ENCODE measurements around the gene NAV2.

NAV2 gene

GRCh38 chr11:20022363-20023081 lies 309.9 kb downstream of the NAV2 start:
- Histone ChIP-seq H3K27me3 (no peaks in the 10 kb centered on the region), H3K27ac (no peak overlapping the region), H3K4me3 (ENCODE audit: low read depth in 1 of 2, low read length in 1 of 2) (no peak overlapping the region), H3K9me3 (no peaks in the 10 kb centered on the region), H3K4me1 (ENCODE audit: control insufficient read depth in 1 of 2, insufficient read depth in 1 of 2, low read depth in 1 of 2, low read length in 1 of 2) (no peaks in the 10 kb centered on the region), H3K36me3 (no peaks in the 10 kb centered on the region)
- TF ChIP-seq, protein P1, sequence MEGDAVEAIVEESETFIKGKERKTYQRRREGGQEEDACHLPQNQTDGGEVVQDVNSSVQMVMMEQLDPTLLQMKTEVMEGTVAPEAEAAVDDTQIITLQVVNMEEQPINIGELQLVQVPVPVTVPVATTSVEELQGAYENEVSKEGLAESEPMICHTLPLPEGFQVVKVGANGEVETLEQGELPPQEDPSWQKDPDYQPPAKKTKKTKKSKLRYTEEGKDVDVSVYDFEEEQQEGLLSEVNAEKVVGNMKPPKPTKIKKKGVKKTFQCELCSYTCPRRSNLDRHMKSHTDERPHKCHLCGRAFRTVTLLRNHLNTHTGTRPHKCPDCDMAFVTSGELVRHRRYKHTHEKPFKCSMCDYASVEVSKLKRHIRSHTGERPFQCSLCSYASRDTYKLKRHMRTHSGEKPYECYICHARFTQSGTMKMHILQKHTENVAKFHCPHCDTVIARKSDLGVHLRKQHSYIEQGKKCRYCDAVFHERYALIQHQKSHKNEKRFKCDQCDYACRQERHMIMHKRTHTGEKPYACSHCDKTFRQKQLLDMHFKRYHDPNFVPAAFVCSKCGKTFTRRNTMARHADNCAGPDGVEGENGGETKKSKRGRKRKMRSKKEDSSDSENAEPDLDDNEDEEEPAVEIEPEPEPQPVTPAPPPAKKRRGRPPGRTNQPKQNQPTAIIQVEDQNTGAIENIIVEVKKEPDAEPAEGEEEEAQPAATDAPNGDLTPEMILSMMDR (IDR thresholded peaks at IDR 0.05): no peak

DNA sequence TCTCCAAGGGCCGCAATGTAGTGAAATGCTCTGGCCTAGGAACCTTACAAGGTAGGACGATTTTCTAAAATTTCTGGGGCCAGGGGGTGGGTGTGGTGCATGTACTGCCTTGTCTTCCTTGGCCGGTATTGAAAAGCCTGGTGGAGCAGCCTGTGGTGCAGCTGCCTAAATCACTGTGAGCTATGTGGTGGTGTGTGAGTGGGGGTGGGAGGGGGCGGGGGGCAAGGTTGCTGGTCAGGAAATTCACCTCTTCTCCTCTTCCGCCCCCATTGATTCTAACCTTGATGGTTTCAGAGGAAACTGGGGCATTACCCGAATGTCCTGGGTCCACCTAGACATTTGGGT lies 310.4 kb downstream of the NAV2 start:
- Histone ChIP-seq H3K4me3 (ENCODE audit: low read depth in 1 of 2, low read length in 1 of 2) (no peak overlapping the region), H3K36me3 (no peaks in the 10 kb centered on the region), H3K4me1 (ENCODE audit: control insufficient read depth in 1 of 2, insufficient read depth in 1 of 2, low read depth in 1 of 2, low read length in 1 of 2) (no peaks in the 10 kb centered on the region), H3K9me3 (no peaks in the 10 kb centered on the region), H3K27me3 (no peaks in the 10 kb centered on the region), H3K27ac (no peak overlapping the region)
- TF ChIP-seq, protein P1 (IDR thresholded peaks at IDR 0.05): no peak

GRCh38 chr11:20024172-20024935 lies 311.7 kb downstream of the NAV2 start:
- no peak overlapping the region for H3K4me3 ChIP-seq (ENCODE audit: low read depth in 1 of 2, low read length in 1 of 2)
- TF ChIP-seq, protein P1 (IDR thresholded peaks at IDR 0.05): no peak
- H3K36me3 ChIP-seq: no peaks in the 10 kb centered on the region
- H3K27me3 ChIP-seq: no peaks in the 10 kb centered on the region
- H3K9me3 ChIP-seq: no peaks in the 10 kb centered on the region
- no peaks in the 10 kb centered on the region for H3K4me1 ChIP-seq (ENCODE audit: control insufficient read depth in 1 of 2, insufficient read depth in 1 of 2, low read depth in 1 of 2, low read length in 1 of 2)
- H3K27ac ChIP-seq: no peak overlapping the region

- no peak overlapping the region for H3K4me3 ChIP-seq (ENCODE audit: low read depth in 1 of 2, low read length in 1 of 2)
- H3K4me1 ChIP-seq (ENCODE audit: control insufficient read depth in 1 of 2, insufficient read depth in 1 of 2, low read depth in 1 of 2, low read length in 1 of 2): no peaks in the 10 kb centered on the region
Measured at GRCh38 chr11:20025332-20025840, 312.7 kb downstream of the NAV2 start.

DNA sequence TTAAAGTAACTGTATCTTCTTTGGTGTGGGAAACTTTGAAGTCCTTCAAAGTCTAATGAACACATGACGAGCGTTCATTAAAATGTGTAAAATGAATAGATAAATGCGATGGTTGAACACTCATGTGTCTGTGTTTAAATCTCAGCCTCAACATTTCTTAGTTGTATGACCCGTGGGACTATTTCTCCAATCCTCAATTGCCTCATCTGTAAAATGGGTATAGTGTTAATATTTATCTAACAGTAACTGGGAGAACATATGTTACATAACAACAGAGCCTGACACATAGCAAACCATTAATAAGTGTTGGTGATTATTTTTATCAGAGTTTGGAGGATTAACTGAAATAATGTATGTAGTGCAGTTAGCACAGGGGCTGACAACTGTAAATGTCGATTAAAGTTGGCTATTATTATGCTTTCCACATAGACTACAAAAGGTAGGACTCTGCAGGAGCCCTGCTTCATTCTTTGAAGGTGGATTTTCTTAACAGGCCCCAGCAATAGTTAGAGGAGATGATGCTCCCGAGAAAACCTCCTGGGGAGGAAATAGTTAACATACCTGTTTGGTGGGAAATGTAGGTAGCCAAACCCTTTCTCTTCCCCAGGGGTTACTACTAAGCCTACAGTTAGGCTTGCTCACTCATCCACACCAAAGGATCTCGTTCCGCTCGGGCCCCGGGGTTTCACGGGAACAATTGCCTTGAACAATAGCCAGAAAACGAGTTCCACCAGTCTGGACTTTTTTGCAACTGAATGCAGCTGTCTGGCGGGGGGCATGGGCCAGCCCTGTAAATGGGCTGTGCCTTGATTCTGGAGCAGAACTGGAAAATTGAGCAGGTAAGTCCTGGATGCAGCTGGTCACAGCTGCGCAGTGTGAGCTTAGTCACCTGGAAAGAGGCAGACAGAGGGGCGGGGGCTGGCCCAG lies 314.3 kb downstream of the NAV2 start:
- H3K4me3 ChIP-seq (ENCODE audit: low read depth in 1 of 2, low read length in 1 of 2): no peak overlapping the region
- no peaks in the 10 kb centered on the region for H3K36me3 ChIP-seq
- no peaks in the 10 kb centered on the region for H3K27me3 ChIP-seq
- H3K9me3 ChIP-seq: no peaks in the 10 kb centered on the region
- TF ChIP-seq, protein P1 (IDR thresholded peaks at IDR 0.05): no peak
- no peaks in the 10 kb centered on the region for H3K4me1 ChIP-seq (ENCODE audit: control insufficient read depth in 1 of 2, insufficient read depth in 1 of 2, low read depth in 1 of 2, low read length in 1 of 2)
- no peak overlapping the region for H3K27ac ChIP-seq

More at GRCh38 chr11:20025332-20025840, 312.7 kb downstream of the NAV2 start:
- H3K9me3 ChIP-seq: no peaks in the 10 kb centered on the region
- no peaks in the 10 kb centered on the region for H3K36me3 ChIP-seq
- no peak overlapping the region for H3K27ac ChIP-seq
- TF ChIP-seq, protein P1 (IDR thresholded peaks at IDR 0.05): no peak
- H3K27me3 ChIP-seq: no peaks in the 10 kb centered on the region

All from neutrophil (primary cell).